HFFc6 (cell line): ENCODE measurements around the gene C1QTNF12. TPM values are rescaled to one million over a fixed set of nuclear protein-coding genes. Genes with fewer than 3 reads are reported as not detected.

Experiments used
- DNase-seq: peaks from one replicate; pipeline ENCODE4 v3.0.0-alpha.2; 2018
- H3K27ac Mint-ChIP-seq: 2 replicates; pipeline ENCODE4 v1.8.0; 2020; ENCODE audit warnings: mild to moderate bottlenecking, mixed read lengths
- H3K27me3 Mint-ChIP-seq: 2 replicates; pipeline ENCODE4 v1.8.0; 2021; ENCODE audit warnings: mild to moderate bottlenecking, moderate library complexity, mixed read lengths; ENCODE audit not compliant: insufficient read depth
- H3K36me3 Mint-ChIP-seq: 2 replicates; pipeline ENCODE4 v1.8.0; 2021; ENCODE audit warnings: low read depth, mixed read lengths
- H3K4me1 Mint-ChIP-seq: 2 replicates; pipeline ENCODE4 v1.8.0; 2020; ENCODE audit warnings: low read depth, mixed read lengths
- H3K4me3 Mint-ChIP-seq: 2 replicates; pipeline ENCODE4 v1.8.0; 2020; ENCODE audit warnings: mild to moderate bottlenecking, moderate library complexity, mixed read lengths
- H3K9me3 Mint-ChIP-seq: 2 replicates; pipeline ENCODE4 v1.8.0; 2020; ENCODE audit warnings: mild to moderate bottlenecking, mixed read lengths
- long read RNA-seq: library from polyadenylated mRNA; unstranded; transcript quantifications from one replicate; pipeline ENCODE4 v2.0.0, GENCODE V29; 2019
- total RNA-seq, 6 experiments: library from RNA; stranded (reverse); fragmentation: NEBNext Ultra II Directional; extraction: Animal tissue kit (Norgen Biotek cat#: 25700); gene quantifications; 2 replicates in 1 of 6; 3 replicates in 5 of 6; pipeline ENCODE4 v1.2.3, GENCODE V29; 2021
- TF ChIP-seq, protein P1 (sequence below): fragments of 200-600 bp; sonication (generic); IDR thresholded peaks from 2 replicates; pipeline ENCODE4 v1.5.0; 2021; ENCODE audit warnings: antibody characterized with exemption, mild to moderate bottlenecking

The C1QTNF12 gene, protein sequence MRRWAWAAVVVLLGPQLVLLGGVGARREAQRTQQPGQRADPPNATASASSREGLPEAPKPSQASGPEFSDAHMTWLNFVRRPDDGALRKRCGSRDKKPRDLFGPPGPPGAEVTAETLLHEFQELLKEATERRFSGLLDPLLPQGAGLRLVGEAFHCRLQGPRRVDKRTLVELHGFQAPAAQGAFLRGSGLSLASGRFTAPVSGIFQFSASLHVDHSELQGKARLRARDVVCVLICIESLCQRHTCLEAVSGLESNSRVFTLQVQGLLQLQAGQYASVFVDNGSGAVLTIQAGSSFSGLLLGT
- total RNA-seq = 1 to 10 TPM in 3 of 6 experiments, under 1 TPM in 3; 0.31 to 1.7 (median 1.1) TPM
- long read RNA-seq = 0 reads

DNA sequence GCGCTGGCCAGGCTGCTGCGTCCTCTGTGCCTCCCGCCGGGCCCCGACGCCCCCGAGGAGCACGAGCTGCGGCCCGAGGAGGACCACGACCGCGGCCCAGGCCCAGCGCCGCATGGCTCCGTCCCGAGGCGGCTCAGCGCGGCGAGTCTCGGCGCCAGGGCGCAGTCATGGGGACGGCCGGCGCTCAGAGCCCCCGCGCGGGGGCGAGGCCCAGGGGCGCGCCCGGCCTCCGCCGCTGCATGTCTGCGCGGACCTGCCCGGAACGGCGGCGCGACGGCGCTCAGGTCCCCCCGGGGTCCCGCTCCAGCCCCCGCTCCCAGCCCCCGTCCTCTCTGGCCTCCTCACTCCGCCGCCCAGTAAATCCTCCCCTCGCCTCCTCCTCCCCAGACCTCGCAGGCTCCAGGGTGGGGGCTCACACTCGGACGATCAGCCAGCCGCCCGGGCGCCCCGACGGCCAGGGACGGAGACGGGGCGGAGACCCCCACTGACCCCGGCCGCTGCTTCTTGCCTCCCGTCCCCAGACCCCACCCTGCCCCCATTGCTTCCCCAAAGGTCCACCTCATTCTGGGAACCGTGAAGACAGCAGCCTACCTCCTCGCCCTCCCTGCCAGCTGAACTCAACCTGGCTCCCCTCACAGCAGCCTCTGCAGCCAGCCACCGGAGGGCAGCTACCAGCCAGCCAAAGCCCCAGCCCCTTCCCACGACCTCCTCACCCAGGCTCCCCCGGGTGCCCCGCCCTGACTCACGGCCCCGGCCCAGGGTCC, at the start of gene C1QTNF12:
Gene C1QTNF12, minus strand, starts transcription at position 146 of the 764 bp plus-strand sequence. Its CDS starts 32 bp downstream, at position 114.
- TF ChIP-seq, protein P1, sequence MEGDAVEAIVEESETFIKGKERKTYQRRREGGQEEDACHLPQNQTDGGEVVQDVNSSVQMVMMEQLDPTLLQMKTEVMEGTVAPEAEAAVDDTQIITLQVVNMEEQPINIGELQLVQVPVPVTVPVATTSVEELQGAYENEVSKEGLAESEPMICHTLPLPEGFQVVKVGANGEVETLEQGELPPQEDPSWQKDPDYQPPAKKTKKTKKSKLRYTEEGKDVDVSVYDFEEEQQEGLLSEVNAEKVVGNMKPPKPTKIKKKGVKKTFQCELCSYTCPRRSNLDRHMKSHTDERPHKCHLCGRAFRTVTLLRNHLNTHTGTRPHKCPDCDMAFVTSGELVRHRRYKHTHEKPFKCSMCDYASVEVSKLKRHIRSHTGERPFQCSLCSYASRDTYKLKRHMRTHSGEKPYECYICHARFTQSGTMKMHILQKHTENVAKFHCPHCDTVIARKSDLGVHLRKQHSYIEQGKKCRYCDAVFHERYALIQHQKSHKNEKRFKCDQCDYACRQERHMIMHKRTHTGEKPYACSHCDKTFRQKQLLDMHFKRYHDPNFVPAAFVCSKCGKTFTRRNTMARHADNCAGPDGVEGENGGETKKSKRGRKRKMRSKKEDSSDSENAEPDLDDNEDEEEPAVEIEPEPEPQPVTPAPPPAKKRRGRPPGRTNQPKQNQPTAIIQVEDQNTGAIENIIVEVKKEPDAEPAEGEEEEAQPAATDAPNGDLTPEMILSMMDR = no peak
- no peaks in the 10 kb centered on the region for H3K9me3 Mint-ChIP-seq
- H3K36me3 Mint-ChIP-seq = no peaks in the 10 kb centered on the region
- no peak within 1 kb of the TSS for H3K4me3 Mint-ChIP-seq
- DNase-seq = no peak
- H3K4me1 Mint-ChIP-seq = no peaks in the 10 kb centered on the region
- no peak within 1 kb of the TSS for H3K27ac Mint-ChIP-seq
- H3K27me3 Mint-ChIP-seq = peaks cover 2% of the 10 kb centered on the region; the same call in 1 of the 2 replicates

DNA sequence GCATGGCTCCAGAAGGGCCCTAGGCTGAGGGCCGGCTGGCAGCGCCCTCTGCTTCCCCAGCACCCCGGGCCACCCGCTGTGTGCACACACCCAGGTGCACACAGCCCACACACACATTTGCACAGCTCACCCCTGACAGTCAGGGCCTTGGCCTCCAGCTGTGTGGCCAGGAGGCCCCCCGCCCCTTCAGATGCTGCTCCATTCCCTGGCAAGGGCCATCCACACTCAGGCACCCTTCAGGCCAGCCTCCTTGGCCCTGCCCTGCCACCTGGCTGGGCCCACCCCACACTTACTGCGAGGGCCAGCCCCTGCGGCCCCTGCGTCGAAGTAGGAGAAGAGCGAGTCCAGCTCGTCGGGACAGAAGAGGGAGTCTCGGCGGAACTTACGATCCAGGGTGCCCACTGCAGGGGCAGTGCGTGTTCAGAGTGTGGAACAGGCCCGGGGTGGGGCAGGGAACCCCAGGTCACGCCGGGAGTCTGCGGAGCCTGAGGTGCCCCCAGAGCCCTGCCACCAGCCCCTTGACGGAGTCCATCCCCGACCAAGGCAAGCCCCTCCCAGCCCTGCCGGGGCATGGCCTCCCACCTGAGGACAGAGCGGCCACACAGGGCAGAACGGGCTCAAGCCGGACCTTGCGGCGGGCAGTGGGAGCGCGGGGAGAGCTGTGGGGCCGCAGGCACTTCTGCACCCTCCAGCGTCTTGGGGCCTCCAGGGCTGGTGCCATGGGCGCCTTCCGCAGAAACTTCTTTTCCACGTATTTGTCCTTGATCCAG, 48.8 kb upstream of the C1QTNF12 start:
- no peaks in the 10 kb centered on the region for H3K9me3 Mint-ChIP-seq
- peaks cover 3% of the 10 kb centered on the region for H3K27me3 Mint-ChIP-seq
- H3K27ac Mint-ChIP-seq = no peak overlapping the region
- no peak for DNase-seq
- H3K36me3 Mint-ChIP-seq = no peaks in the 10 kb centered on the region
- TF ChIP-seq, protein P1 = no peak
- H3K4me1 Mint-ChIP-seq = no peaks in the 10 kb centered on the region
- H3K4me3 Mint-ChIP-seq = no peak overlapping the region

DNA sequence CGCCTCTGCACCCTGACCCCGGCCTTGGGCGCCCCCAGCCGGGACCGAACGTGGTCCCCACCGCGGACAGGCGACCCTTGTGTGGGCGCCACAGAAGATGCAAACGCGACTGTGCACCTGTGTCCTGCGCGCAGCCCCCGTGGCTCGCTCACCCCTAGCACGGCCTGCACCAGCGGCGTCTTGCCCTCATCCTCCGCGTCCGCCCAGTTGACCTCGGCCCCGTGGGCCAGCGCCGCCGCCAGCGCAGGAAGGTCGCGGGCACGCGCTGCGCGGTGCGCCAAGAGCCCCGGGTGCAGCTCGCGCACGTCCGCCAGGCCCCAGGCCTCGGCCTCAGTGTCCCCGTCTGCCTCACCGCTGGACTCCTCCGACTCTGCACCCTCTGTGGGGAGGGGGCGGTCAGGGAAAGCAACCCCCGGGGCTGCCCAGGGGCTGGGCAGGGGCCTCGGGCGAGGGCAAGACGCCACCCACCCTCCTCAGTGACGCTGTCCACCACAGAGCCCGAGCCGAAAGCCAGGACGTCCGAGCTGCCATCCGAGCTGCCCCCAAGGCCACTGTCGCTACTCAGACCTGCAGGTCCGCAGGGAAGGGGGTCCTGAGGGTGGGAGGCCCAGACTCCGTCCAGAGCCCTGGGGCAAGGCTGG, 47.8 kb upstream of the C1QTNF12 start:
- Mint-ChIP-seq H3K36me3 (no peaks in the 10 kb centered on the region), H3K4me1 (no peaks in the 10 kb centered on the region), H3K9me3 (no peaks in the 10 kb centered on the region), H3K27ac (no peak overlapping the region), H3K27me3 (peaks cover 1% of the 10 kb centered on the region), H3K4me3 (no peak overlapping the region)
- TF ChIP-seq, protein P1 = no peak
- DNase-seq = no peak

DNA sequence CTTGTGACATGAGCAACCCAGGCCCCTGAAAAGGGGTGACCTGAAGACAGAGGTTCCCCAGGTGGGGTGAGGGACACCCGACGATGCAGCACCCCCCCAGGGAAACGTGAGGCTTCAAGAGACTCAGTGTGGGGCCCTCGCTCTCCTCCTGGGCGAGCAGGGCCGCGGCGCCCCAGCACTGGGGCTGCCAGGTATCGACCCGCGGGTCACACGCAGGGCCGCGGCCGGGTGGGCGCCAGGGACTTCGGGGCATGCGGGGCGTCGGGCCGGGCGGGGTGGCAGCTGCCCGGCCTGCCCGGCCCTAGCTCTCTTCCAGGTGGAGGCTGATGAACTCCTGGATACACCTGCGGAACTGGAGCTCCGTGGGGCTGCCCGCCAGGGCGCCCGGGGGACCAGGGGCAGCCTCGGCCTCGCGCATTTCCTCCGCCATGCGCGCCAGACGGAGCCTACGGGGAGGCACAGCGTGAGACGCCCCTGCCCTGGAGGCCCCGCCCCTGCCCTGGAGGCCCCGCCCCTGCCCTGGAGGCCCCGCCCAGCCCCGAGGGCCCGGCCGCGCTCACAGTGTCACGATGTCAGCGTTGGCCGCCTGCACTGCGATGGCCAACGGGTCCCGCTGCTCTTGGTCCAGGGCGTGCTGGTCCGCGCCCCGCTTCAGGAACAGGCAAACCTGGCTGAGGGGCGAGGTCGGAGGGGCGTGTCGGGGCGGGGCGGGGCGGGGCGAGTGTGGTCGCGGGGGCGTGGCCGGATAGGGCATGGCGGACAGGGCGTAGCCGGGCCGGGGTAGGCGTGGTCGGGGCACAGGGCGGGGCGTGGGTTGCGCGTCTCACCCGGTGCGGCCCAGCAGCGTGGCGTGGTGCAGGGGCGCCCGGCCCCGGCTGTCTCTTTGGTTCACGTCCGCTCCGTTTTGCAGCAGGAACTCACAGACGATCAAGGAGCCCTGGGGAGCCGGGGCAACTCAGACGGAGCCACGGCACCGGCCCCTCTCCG, 47.0 kb upstream of the C1QTNF12 start:
- Mint-ChIP-seq H3K36me3 (no peaks in the 10 kb centered on the region), H3K27ac (no peak overlapping the region), H3K4me1 (no peaks in the 10 kb centered on the region), H3K27me3 (peaks cover 1% of the 10 kb centered on the region), H3K4me3 (no peak overlapping the region), H3K9me3 (no peaks in the 10 kb centered on the region)
- TF ChIP-seq, protein P1 = no peak
- no peak for DNase-seq
